ENCODE data around the gene TYSND1.
"Not testable (repeated sequence)": the region's sequence is repeated elsewhere in the genome, so short reads cannot be mapped to it uniquely, and the experiment has no call there.

Gene TYSND1

DNA sequence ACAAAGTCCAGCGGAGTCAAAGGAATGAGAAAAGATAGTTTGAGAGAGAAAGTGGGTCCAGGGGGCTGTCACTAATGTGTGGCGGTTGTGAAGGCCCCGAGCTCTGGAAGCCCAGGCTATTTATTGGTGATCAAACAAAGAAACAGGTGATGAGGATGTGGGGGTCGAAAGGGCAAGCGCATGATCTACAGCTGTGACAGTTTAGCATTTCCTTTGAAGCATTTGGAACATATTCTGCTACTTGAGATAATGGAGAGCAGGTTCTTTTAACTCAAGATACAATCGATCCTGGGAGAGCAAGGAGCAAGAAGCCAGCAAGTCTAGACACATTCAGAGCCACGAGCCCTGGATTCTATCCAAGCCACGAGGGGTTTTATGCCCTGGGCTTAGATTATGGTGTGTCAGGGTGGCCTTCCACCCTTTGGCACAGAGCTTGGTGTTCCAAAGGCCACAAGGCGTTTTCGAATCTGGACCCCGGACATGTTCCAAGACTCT lies 45.4 kb downstream of the TYSND1 start:
- DNase-seq, result not testable (repeated sequence)

- DNase-seq, result no peak
Measured at GRCh38 chr10:70098271-70098670, 48.2 kb downstream of the TYSND1 start.

DNA sequence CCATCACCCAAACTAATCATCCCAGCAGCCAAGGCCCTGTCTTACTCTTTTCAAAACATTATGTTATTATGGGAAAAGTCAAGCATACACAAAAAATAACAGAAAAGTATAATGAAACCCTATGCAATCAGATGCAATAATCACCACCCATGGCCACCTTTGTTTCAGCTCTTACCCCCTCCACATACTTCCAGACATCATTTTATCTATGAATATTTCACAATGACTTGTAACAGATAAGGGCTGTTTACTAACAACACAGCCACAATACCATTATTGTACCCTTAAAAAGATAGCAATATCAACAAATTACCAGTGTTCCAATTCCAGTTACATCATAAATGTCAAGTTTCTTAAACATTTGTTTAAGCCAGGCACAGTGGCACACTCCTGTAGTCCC lies 49.0 kb downstream of the TYSND1 start:
- no peak for DNase-seq

- DNase-seq, result no peak
Measured at GRCh38 chr10:70096705-70097420, 49.6 kb downstream of the TYSND1 start.

DNA sequence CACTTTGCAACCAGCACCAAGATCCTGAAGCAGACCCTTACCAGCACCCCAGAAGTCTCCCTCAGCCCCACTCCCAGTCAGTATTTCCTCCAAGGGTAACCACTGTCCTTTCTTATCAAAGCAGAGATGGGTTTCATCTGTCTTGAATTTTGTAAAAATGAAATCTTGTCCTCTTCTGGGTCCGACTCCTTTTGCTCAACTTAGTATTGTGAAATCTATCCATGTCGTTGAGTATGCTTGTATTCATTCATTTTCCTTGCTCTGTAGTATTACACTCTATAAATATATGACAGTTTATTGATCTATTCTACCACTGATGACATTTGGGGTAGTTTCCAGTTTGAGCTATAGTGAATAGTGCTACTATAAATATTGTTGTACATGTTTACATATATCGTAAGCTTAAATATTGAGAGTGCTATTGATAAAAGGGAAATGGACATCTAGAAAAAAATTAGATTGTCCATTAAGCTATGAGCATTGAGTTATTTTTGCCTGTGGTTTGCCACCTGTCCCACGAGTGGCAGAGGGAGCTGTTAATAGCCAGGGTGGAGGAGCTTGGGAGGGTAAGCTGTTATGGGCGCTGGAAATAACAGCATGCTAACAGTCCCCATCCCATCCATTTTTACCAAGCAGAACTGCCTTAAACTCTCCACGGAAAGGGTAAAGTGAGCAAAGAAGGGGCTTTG lies 50.3 kb downstream of the TYSND1 start:
- no peak for DNase-seq

DNA sequence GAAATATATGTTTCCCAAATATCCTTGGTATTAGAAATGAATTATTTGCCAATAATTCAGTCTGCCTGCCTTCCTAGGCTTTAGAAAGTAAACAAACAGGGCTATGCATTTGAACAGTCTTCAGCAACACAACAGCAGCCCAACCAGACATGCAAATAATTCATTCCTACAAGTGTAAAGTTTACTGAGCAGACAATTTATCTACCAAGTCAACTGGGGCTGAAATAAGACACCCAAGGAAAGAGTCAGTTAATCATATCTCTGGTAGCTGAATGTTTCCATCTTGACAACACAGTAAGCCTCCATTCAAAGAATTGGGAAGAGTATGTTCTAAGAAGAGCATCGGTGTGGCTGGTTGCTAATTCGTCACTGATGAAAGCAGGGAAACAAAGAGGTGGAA lies 52.2 kb downstream of the TYSND1 start:
- no peak for DNase-seq

GRCh38 chr10:70093335-70093944 lies 53.1 kb downstream of the TYSND1 start:
- DNase-seq, result peak; percentile 12

DNA sequence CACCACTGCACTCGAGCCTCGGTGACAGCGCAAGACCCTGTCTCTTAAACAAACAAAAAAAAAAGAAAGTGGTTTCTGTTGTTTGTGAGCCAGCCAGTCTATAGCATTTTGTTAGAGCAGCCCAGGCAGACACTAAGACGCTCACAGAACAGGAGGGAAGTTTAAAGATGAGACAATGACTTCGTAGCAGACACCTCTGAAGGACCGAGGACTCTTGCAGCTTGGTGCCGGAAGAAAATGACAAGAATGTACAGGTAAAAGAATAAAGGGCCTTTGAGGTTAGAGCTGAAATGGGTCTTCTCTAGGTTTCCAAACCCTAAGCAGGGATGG lies 54.1 kb downstream of the TYSND1 start:
- no peak for DNase-seq

DNA sequence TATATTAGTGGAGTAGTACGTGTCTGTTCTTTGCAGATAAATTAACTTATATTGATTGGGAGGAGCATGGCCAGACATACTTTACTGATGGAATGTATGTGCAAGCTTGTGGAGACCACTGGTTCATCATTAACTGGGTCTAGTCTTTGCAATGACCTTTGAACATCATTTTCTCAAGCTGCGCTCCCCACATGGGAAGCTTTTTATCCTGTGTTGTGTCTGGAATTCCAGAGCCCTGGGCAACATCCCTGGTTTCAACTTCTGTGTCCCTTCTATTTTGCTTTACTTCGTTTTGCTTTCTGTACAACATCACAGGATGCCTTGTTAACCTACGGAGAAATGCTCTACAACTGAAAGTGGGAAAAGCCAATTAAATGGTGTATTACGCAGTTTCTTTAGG lies 55.5 kb downstream of the TYSND1 start:
- DNase-seq, result no peak

DNA sequence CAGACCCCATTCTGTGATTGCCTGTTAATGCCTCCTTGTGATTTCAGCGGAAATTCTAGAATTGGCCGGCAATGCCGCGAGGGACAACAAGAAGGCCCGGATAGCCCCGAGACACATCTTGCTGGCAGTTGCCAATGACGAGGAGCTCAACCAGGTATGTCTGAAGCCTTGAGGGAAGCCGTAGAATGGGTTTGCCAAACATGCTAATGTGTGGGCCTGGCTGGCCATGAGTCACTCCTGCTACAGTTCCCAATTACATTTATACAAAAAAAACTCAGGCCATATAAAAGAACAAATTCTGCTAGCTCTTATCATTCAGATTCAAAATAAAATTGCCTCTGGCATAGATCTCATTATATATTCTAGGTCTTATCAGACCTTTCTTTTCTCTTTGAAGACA lies 56.5 kb downstream of the TYSND1 start:
- no peak for DNase-seq

DNA sequence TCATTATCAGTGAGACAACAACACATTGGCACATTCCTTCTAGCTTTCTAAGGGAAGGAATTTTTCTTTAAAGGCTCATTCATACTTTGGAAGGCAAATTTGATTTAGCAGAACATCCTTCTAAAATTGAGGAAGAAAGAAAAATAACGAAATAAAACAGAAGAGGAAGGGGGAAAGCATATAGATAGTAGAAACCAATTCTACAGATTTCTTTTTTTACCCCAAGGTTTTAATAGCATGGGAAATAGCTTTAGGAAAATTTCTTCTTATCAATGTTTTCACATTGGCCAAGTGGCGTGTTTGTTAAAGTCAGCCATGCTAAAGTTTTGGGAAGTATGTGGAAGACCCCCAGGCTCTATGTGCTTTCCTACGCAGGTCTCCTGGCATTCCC lies 58.2 kb downstream of the TYSND1 start:
- DNase-seq, result no peak
